ENCODE data around the gene VWA1. TPM values are rescaled to one million over a fixed set of nuclear protein-coding genes. Genes with fewer than 3 reads are reported as not detected.
A peak's percentile ranks its signal among the peaks of the same experiment; 100 is the strongest.
"Not testable (repeated sequence)": the region's sequence is repeated elsewhere in the genome, so short reads cannot be mapped to it uniquely, and the experiment has no call there.

Gene VWA1
- total and polyA plus RNA-seq, 4 donors, result 51.7 to 94.3 (median 69.1) TPM

DNA sequence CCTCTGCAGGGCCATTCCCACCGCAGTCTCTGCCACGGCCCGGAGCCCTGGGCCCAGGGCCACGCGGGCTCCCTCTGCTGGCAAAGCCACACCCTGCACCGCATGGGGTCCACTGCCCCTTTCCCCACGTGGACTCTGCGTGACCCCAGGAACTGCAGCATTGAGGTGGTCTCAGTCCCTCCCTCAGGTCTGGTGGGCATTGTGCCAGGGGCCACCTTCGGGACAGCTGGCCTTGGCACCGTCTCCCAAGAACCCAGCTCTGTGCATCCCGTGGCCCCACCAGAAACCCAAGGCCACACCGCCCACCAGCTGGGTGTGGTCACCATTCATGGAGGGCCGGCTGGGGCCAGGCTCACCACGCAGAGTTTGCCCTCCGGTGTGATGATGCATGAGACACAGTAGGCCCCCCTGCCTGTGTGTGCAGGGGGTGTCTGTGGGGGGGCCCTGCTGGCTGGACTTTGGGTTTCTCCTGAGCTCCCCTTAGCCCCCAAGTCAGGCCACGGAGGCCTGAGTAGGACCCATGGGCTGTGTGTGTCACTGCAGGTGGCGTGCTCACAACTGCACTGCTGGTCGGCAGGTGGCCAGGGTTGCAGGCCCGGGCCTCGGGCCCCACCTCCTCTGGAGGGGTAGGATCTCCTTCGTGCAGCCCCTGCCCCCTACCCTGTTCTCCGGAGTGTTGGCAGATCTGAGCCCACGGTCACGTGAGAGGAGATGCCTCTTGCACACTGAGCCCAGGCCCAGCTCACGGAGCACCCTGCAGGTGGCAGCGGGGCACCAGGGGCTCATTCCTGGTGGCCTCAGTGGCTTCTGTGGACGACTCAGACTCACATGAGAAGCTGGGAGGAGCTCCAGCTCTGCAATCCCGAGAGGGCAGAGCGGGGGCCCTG, 5.8 kb downstream of the VWA1 start:
- Histone ChIP-seq H3K4me3 (no peak overlapping the region), H3K36me3 (ENCODE audit: control insufficient read depth in 4 of 4, insufficient read depth in 4 of 4, low read length in 4 of 4) (peaks cover 0 to 5% (median 0%) of the 10 kb centered on the region in 4 donors), H3K9me3 (ENCODE audit: control insufficient read depth in 4 of 4, insufficient read depth in 3 of 4, low read length in 3 of 4) (no peaks in the 10 kb centered on the region), H3K9ac (ENCODE audit: insufficient read depth in 1 of 2, low read length in 2 of 2) (no peak overlapping the region), H3K27me3 (ENCODE audit: control insufficient read depth in 3 of 3, insufficient read depth in 3 of 3, low read length in 2 of 3) (no peaks in the 10 kb centered on the region), H3K4me1 (ENCODE audit: control insufficient read depth in 5 of 5, insufficient read depth in 5 of 5, low read length in 5 of 5) (peaks cover 0 to 23% (median 14%) of the 10 kb centered on the region in 5 donors), H3K27ac (ENCODE audit: low read depth in 1 of 2, low read length in 1 of 2) (no peak overlapping the region)
- TF ChIP-seq, protein P1, sequence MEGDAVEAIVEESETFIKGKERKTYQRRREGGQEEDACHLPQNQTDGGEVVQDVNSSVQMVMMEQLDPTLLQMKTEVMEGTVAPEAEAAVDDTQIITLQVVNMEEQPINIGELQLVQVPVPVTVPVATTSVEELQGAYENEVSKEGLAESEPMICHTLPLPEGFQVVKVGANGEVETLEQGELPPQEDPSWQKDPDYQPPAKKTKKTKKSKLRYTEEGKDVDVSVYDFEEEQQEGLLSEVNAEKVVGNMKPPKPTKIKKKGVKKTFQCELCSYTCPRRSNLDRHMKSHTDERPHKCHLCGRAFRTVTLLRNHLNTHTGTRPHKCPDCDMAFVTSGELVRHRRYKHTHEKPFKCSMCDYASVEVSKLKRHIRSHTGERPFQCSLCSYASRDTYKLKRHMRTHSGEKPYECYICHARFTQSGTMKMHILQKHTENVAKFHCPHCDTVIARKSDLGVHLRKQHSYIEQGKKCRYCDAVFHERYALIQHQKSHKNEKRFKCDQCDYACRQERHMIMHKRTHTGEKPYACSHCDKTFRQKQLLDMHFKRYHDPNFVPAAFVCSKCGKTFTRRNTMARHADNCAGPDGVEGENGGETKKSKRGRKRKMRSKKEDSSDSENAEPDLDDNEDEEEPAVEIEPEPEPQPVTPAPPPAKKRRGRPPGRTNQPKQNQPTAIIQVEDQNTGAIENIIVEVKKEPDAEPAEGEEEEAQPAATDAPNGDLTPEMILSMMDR (IDR thresholded peaks at IDR 0.05; ENCODE audit: control extremely low read depth, extremely low read depth), result peak; percentile 41
- ATAC-seq (ENCODE audit: insufficient read depth, low FRiP score) (no peak), DNase-seq (peak in 2 of 3 donors; percentile 46 to 63)
- 35 to 38% methylated on average over 29 of the region's 29 CpGs for WGBS, 2 donors

DNA sequence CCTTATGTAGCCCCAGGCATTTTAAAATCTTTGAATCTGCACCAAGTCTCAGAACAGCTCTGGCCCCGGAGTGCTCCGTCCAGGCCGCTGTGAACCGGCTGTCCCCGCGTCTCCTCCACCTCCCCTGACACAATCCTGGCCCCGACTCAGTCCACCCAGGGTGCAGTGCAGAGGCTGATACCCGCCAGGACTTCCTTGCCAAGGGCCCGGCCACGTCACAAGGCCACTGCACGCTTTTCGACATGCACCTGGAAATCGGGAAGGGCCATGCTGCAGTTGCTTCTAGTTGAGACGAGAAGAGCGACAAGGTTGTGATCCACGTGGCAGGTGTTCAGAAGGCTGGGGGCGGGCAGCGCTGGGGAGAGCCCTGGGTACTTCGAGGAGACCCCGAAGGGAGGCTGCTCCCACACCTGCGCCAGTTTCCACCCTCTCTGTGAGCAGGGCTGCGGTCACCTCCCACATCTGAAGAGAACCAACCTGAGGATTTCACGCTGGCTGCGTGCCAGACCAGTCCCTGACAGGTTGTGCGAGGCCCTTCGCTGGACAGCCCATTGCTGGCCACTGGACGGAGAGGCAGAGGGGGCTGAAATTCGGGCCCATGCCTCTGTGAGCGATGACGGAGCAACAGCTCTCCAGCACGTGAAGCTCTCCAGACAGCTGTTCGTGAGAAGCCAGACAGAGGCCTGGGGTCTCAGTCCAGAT, 6.7 kb downstream of the VWA1 start:
- Histone ChIP-seq H3K4me1 (ENCODE audit: control insufficient read depth in 5 of 5, insufficient read depth in 5 of 5, low read length in 5 of 5) (peaks cover 0 to 14% (median 10%) of the 10 kb centered on the region in 5 donors), H3K9me3 (ENCODE audit: control insufficient read depth in 4 of 4, insufficient read depth in 3 of 4, low read length in 3 of 4) (no peaks in the 10 kb centered on the region), H3K27ac (ENCODE audit: low read depth in 1 of 2, low read length in 1 of 2) (no peak overlapping the region), H3K27me3 (ENCODE audit: control insufficient read depth in 3 of 3, insufficient read depth in 3 of 3, low read length in 2 of 3) (no peaks in the 10 kb centered on the region), H3K36me3 (ENCODE audit: control insufficient read depth in 4 of 4, insufficient read depth in 4 of 4, low read length in 4 of 4) (peaks cover 0 to 5% (median 0%) of the 10 kb centered on the region in 4 donors), H3K4me3 (no peak overlapping the region), H3K9ac (ENCODE audit: insufficient read depth in 1 of 2, low read length in 2 of 2) (no peak overlapping the region)
- TF ChIP-seq, protein P1 (IDR thresholded peaks at IDR 0.05; ENCODE audit: control extremely low read depth, extremely low read depth), result no peak
- no peak for DNase-seq
- 70 to 79% methylated on average over 32 of the region's 32 CpGs for WGBS, 2 donors
- ATAC-seq (ENCODE audit: insufficient read depth, low FRiP score), result no peak

DNA sequence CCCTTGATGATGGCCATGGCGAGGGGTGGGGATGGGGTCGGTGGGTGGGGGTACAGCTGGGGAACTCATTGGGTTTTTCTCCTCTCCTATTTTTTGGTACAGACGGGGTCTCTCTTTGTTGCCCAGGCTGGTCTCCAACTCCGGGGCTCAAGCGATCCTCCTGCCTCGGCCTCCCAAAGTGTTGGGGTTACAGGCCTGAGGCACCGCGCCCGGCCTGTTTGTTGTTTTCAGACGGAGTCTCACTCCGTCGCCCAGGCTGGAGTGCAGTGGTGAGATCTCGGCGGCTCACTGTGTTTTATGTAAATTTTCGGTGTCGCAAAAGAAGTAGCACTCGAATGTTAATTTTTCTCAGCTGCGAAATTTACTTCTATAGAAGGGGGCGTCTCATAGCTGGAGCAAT, 11.1 kb downstream of the VWA1 start:
- not testable (repeated sequence) for H3K4me3 ChIP-seq; DNase-seq; H3K36me3 ChIP-seq (ENCODE audit: control insufficient read depth in 4 of 4, insufficient read depth in 4 of 4, low read length in 4 of 4); H3K4me1 ChIP-seq (ENCODE audit: control insufficient read depth in 5 of 5, insufficient read depth in 5 of 5, low read length in 5 of 5); ATAC-seq (ENCODE audit: insufficient read depth, low FRiP score); H3K27me3 ChIP-seq (ENCODE audit: control insufficient read depth in 3 of 3, insufficient read depth in 3 of 3, low read length in 2 of 3); H3K27ac ChIP-seq (ENCODE audit: low read depth in 1 of 2, low read length in 1 of 2); H3K9me3 ChIP-seq (ENCODE audit: control insufficient read depth in 4 of 4, insufficient read depth in 3 of 4, low read length in 3 of 4); H3K9ac ChIP-seq (ENCODE audit: insufficient read depth in 1 of 2, low read length in 2 of 2)
- 93 to 95% methylated on average over 18 to 19 of the region's 19 CpGs for WGBS, 2 donors

DNA sequence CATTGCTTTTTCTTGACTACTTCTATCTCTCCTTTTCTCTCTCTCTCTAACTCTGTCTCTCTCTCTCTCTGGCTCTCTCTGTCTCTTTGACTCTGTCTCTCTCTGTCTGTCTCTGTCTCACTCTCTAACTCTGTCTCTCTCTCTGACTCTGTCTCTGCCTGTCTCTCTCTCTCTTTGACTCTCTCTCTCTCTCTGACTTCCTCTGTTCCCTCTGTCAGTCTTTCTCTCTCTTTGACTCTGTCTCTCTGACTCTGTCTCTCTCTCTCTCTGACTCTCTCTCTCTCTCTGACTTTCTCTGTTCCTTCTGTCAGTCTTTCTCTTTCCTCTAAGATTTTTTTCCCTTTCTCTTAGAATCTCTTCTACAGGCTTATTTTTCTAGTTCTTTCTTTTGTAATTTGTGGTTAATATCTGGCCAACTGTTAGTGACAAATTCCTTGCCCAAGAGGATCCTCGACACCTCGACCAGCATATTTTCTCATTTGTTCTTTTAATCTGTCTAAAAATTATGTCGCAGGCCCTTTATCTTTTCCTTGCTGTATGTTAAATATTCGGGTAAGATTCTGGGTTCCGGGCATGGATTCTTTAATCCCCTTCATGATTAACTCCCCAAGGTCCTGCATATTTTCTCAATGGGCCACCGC, 13.7 kb downstream of the VWA1 start, which contains the start of gene ATAD3C:
Gene ATAD3C, plus strand, starts transcription at position 591 of the 641 bp plus-strand sequence. CDS start 995 bp downstream, outside the sequence.
- Histone ChIP-seq H3K27ac (ENCODE audit: low read depth in 1 of 2, low read length in 1 of 2) (no peak within 1 kb of the TSS), H3K27me3 (ENCODE audit: control insufficient read depth in 3 of 3, insufficient read depth in 3 of 3, low read length in 2 of 3) (no peaks in the 10 kb centered on the region), H3K9ac (ENCODE audit: insufficient read depth in 1 of 2, low read length in 2 of 2) (no peak within 1 kb of the TSS), H3K4me3 (no peak within 1 kb of the TSS), H3K4me1 (ENCODE audit: control insufficient read depth in 5 of 5, insufficient read depth in 5 of 5, low read length in 5 of 5) (no peaks in the 10 kb centered on the region), H3K36me3 (ENCODE audit: control insufficient read depth in 4 of 4, insufficient read depth in 4 of 4, low read length in 4 of 4) (no peaks in the 10 kb centered on the region), H3K9me3 (ENCODE audit: control insufficient read depth in 4 of 4, insufficient read depth in 3 of 4, low read length in 3 of 4) (no peaks in the 10 kb centered on the region)
- DNase-seq (no peak), ATAC-seq (ENCODE audit: insufficient read depth, low FRiP score) (no peak)
- WGBS, 2 donors, result 80 to 84% methylated on average over 6 of the region's 6 CpGs
- TF ChIP-seq, protein P1 (IDR thresholded peaks at IDR 0.05; ENCODE audit: control extremely low read depth, extremely low read depth), result no peak

DNA sequence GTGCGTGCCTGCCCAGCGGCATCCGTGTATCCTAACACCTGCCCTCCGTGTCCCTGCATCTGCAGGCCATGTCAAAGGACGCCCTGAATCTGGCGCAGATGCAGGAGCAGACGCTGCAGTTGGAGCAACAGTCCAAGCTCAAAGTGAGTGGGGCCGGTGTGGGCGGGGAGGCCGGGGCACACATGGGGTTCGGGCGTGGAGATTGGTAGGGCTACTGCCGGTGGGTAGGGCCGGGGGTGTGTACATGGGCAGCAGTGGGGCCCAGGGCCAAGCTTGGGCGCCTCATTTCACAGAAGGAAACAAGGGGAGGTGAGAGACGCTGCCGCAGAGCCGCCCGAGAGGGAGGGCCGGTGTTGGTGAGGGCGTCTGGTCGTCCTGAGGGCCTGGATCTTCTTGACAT, 15.1 kb downstream of the VWA1 start:
- H3K36me3 ChIP-seq (ENCODE audit: control insufficient read depth in 4 of 4, insufficient read depth in 4 of 4, low read length in 4 of 4); H3K9ac ChIP-seq (ENCODE audit: insufficient read depth in 1 of 2, low read length in 2 of 2); H3K27ac ChIP-seq (ENCODE audit: low read depth in 1 of 2, low read length in 1 of 2); H3K9me3 ChIP-seq (ENCODE audit: control insufficient read depth in 4 of 4, insufficient read depth in 3 of 4, low read length in 3 of 4); H3K4me3 ChIP-seq; H3K4me1 ChIP-seq (ENCODE audit: control insufficient read depth in 5 of 5, insufficient read depth in 5 of 5, low read length in 5 of 5); DNase-seq; ATAC-seq (ENCODE audit: insufficient read depth, low FRiP score); H3K27me3 ChIP-seq (ENCODE audit: control insufficient read depth in 3 of 3, insufficient read depth in 3 of 3, low read length in 2 of 3): not testable (repeated sequence)
- WGBS, 2 donors, result 79 to 88% methylated on average over 22 of the region's 22 CpGs

Measured in lung (tissue), 12 donors.